SU-DHL-6 (cell line): ENCODE results near the gene HK3.

ENCODE experiments used
- H2AFZ ChIP-seq: fragments of 200-600 bp; sonication (generic); 2 replicates; pipeline ENCODE4 v1.6.1; 2014; ENCODE audit warnings: low read depth, mild to moderate bottlenecking, moderate library complexity, mixed read lengths, antibody characterized with exemption, low read length; ENCODE audit not compliant: severe bottlenecking
- H3F3A ChIP-seq: fragments of 200-600 bp; shearing (Covaris generic); 2 replicates; pipeline ENCODE4 v1.6.0; 2016; ENCODE audit warnings: antibody characterized with exemption, mild to moderate bottlenecking; ENCODE audit not compliant: insufficient read depth
- H3K27ac ChIP-seq: fragments of 200-600 bp; sonication (generic); 2 replicates; pipeline ENCODE4 v1.5.1; 2016; ENCODE audit warnings: low read depth, mild to moderate bottlenecking, low read length, moderate library complexity, mixed read lengths
- H3K27me3 ChIP-seq: fragments of 200-600 bp; sonication (generic), shearing (Covaris generic); 2 replicates; pipeline ENCODE4 v1.6.0; 2014; ENCODE audit warnings: mild to moderate bottlenecking, low read length
- H3K36me3 ChIP-seq: fragments of 200-600 bp; sonication (generic); 2 replicates; pipeline ENCODE4 v1.6.1; 2014; ENCODE audit warnings: mild to moderate bottlenecking, low read length, mixed read lengths
- H3K4me2 ChIP-seq: fragments of 300-600, 200-600 bp; shearing (Covaris generic), sonication (generic); 2 replicates; pipeline ENCODE4 v1.6.0; 2014; ENCODE audit warnings: low read length, low read depth, mild to moderate bottlenecking; ENCODE audit not compliant: poor library complexity, severe bottlenecking
- H3K4me3 ChIP-seq: fragments of 200-600 bp; sonication (generic); 2 replicates; pipeline ENCODE4 v1.5.1; 2014; ENCODE audit warnings: antibody characterized with exemption, low read length, mild to moderate bottlenecking, mixed read lengths; ENCODE audit not compliant: insufficient read depth, poor library complexity, severe bottlenecking
- H3K79me2 ChIP-seq: fragments of 200-600 bp; sonication (generic); 2 replicates; pipeline ENCODE4 v1.6.1; 2014; ENCODE audit warnings: mild to moderate bottlenecking, low read length, moderate library complexity; ENCODE audit not compliant: insufficient read depth
- H3K9ac ChIP-seq: fragments of 200-600 bp; sonication (generic); 2 replicates; pipeline ENCODE4 v1.7.0; 2014; ENCODE audit warnings: mild to moderate bottlenecking, low read length
- H3K9me2 ChIP-seq: fragments of 200-600 bp; sonication (generic); replicated peaks from 2 replicates; pipeline ENCODE4 v1.6.1; 2014; ENCODE audit warnings: low read length; ENCODE audit not compliant: insufficient read depth
- H3K9me3 ChIP-seq: fragments of 200-600 bp; sonication (generic); 2 replicates; pipeline ENCODE4 v1.6.1; 2014; ENCODE audit warnings: low read length, mixed read lengths; ENCODE audit not compliant: insufficient read depth
- H4K20me1 ChIP-seq: fragments of 200-600 bp; sonication (generic); 2 replicates; pipeline ENCODE4 v1.6.1; 2014; ENCODE audit warnings: low read depth, mild to moderate bottlenecking, antibody characterized with exemption, low read length, moderate library complexity, mixed read lengths
- EZH2phosphoT487 ChIP-seq: fragments of 200-600 bp; sonication (generic), shearing (Covaris generic); conservative IDR thresholded peaks from 2 replicates; pipeline ENCODE4 v1.6.1; 2018; ENCODE audit warnings: mild to moderate bottlenecking, antibody characterized with exemption, low read length, moderate library complexity, mixed read lengths
- TF ChIP-seq, protein P1 (sequence below): fragments of 200-600 bp; sonication (generic); IDR thresholded peaks from one replicate; pipeline ENCODE4 v1.5.1; 2017; ENCODE audit warnings: antibody characterized with exemption, mild to moderate bottlenecking, low read length, moderate library complexity; ENCODE audit not compliant: insufficient read depth, poor library complexity, severe bottlenecking

HK3 gene

DNA sequence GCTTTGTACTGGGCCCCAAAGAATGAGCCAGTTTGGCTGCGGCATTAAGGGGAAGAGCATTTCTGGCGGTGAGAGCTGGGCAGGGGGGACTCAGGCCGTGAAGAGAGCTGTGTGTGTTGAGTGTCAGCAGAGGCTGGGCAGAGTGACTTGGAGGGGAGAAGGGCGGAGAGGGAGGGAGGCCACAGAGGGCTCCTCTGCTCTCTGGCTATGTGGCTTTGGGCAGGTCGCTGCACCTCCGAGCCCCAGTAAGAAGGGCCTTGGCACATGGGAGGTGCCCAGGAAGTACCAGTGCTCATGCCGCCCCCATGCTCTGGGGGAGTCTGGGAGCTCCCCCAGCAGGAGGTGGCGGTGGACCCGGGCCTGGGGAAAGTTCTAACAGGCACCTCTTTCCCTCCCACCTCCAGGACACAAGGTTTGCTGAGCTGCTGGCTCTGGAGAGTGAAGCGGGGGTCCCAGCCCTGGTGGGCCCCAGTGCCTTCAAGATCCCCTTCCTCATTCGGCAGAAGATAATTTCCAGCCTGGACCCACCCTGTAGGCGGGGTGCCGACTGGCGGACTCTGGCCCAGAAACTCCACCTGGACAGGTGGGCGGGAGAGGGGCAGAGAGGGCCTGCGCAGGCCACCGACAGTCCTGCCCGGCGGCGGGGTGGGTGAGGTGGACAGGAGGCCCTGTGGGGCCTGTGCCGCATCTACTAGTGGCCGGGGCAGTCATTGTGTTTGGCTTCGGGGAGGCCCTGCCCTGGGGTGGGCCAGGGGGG, 20.1 kb downstream of the HK3 start:
- H3K27me3 ChIP-seq = no peaks in the 10 kb centered on the region

DNA sequence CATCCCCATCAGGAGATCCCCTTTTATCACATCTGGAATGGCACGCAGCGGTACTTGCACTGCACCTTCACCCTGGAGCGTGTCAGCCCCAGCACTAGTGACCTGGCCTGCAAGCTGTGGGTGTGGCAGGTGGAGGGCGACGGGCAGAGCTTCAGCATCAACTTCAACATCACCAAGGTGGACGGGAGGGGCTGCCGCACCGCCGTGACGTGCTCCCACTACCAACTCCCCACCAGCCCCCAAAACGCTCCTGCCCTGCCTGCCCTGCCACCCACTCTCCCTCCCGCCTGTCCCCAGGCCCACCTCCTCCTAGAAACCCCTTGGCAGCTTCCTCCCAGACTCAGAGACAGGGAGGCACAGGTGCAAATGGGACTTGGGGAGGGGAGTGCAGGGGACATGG, 20.7 kb downstream of the HK3 start:
- no peaks in the 10 kb centered on the region for H3K9me2 ChIP-seq
- no peaks in the 10 kb centered on the region for H4K20me1 ChIP-seq
- no peak overlapping the region for H3K4me3 ChIP-seq
- no peaks in the 10 kb centered on the region for H3K79me2 ChIP-seq
- no peak overlapping the region for H3K4me2 ChIP-seq
- H3K9me3 ChIP-seq = no peaks in the 10 kb centered on the region
- H3K36me3 ChIP-seq = no peaks in the 10 kb centered on the region
- no peak for TF ChIP-seq EZH2phosphoT487
- TF ChIP-seq, protein P1, sequence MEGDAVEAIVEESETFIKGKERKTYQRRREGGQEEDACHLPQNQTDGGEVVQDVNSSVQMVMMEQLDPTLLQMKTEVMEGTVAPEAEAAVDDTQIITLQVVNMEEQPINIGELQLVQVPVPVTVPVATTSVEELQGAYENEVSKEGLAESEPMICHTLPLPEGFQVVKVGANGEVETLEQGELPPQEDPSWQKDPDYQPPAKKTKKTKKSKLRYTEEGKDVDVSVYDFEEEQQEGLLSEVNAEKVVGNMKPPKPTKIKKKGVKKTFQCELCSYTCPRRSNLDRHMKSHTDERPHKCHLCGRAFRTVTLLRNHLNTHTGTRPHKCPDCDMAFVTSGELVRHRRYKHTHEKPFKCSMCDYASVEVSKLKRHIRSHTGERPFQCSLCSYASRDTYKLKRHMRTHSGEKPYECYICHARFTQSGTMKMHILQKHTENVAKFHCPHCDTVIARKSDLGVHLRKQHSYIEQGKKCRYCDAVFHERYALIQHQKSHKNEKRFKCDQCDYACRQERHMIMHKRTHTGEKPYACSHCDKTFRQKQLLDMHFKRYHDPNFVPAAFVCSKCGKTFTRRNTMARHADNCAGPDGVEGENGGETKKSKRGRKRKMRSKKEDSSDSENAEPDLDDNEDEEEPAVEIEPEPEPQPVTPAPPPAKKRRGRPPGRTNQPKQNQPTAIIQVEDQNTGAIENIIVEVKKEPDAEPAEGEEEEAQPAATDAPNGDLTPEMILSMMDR = no peak
- no peak overlapping the region for H3K9ac ChIP-seq
- no peaks in the 10 kb centered on the region for H3F3A ChIP-seq
- no peak overlapping the region for H2AFZ ChIP-seq
- no peak overlapping the region for H3K27ac ChIP-seq
- no peaks in the 10 kb centered on the region for H3K27me3 ChIP-seq

More for the DNA sequence above, 20.1 kb downstream of the HK3 start:
- Histone ChIP-seq H3K4me2 (no peak overlapping the region), H3K4me3 (no peak overlapping the region), H3K9ac (no peak overlapping the region), H3K9me3 (no peaks in the 10 kb centered on the region), H3K36me3 (no peaks in the 10 kb centered on the region), H3F3A (no peaks in the 10 kb centered on the region), H3K9me2 (no peaks in the 10 kb centered on the region), H2AFZ (no peak overlapping the region), H4K20me1 (no peaks in the 10 kb centered on the region), H3K79me2 (no peaks in the 10 kb centered on the region), H3K27ac (no peak overlapping the region)
- TF ChIP-seq, protein P1 = no peak
- TF ChIP-seq EZH2phosphoT487 = no peak

DNA sequence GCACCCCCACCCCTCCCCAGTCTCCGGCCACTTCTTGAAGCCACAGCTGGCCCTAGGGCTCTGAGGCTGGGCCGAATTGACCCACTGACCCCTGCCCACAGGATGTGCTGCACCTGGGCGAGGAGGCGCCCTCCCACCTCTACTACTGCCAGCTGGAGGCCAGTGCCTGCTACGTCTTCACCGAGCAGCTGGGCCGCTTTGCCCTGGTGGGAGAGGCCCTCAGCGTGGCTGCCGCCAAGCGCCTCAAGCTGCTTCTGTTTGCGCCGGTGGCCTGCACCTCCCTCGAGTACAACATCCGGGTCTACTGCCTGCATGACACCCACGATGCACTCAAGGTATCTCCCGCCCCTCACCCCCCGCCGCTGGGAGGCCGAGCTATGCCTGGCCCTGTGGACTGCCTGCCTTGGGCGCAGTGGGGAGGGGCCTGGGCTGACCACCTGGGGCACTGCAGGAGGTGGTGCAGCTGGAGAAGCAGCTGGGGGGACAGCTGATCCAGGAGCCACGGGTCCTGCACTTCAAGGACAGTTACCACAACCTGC, 21.3 kb downstream of the HK3 start:
- no peak overlapping the region for H3K27ac ChIP-seq
- no peak overlapping the region for H3K9ac ChIP-seq
- TF ChIP-seq EZH2phosphoT487 = no peak
- TF ChIP-seq, protein P1 = no peak
- no peak overlapping the region for H3K4me2 ChIP-seq
- H3K9me2 ChIP-seq = no peaks in the 10 kb centered on the region
- no peak overlapping the region for H2AFZ ChIP-seq
- H3K9me3 ChIP-seq = no peaks in the 10 kb centered on the region
- H3F3A ChIP-seq = no peaks in the 10 kb centered on the region
- H4K20me1 ChIP-seq = no peaks in the 10 kb centered on the region
- no peaks in the 10 kb centered on the region for H3K27me3 ChIP-seq
- H3K36me3 ChIP-seq = no peaks in the 10 kb centered on the region
- no peaks in the 10 kb centered on the region for H3K79me2 ChIP-seq
- H3K4me3 ChIP-seq = no peak overlapping the region
